Gastrocnemius medialis (tissue), 4 donors: ENCODE data around the gene ILRUN. TPM values are rescaled to one million over a fixed set of nuclear protein-coding genes. Genes with fewer than 3 reads are reported as not detected.
"Not testable (repeated sequence)": the region's sequence is repeated elsewhere in the genome, so short reads cannot be mapped to it uniquely, and the experiment has no call there.

Experiments
- ATAC-seq, 2 donors: fragments of 150-250 bp; one replicate each; pipeline ENCODE4 v1.9.1; 2016
- DNase-seq, 2 donors: peaks; one replicate each; pipeline ENCODE4 v3.0.0-alpha.2; 2019
- H3K27ac ChIP-seq, 4 donors: fragments of 200-600 bp; sonication (generic); 1 replicate in 1 of 4; 2 replicates in 3 of 4; pipeline ENCODE4 v1.5.1; 2016 to 2018; ENCODE audit warnings: mild to moderate bottlenecking in 2 of 4, moderate library complexity in 1 of 4
- H3K27me3 ChIP-seq, 3 donors: fragments of 200-600 bp; sonication (generic) in 2 of 3; 1 replicate in 1 of 3; 2 replicates in 2 of 3; pipeline versions ENCODE4 v1.5.1 to v1.6.0; 2016 to 2019; ENCODE audit warnings: mild to moderate bottlenecking in 1 of 3, moderate library complexity in 1 of 3
- H3K36me3 ChIP-seq, 2 donors: fragments of 200-600 bp; sonication (generic) in 1 of 2; one replicate each; pipeline ENCODE4 v1.5.1; 2017 to 2018
- H3K4me1 ChIP-seq, 2 donors: fragments of 200-600 bp; sonication (generic) in 1 of 2; one replicate each; pipeline ENCODE4 v1.5.1; 2016 to 2017; ENCODE audit warnings: mild to moderate bottlenecking in 2 of 2
- H3K4me3 ChIP-seq, 4 donors: fragments of 200-600 bp; sonication (generic) in 3 of 4; 1 replicate in 1 of 4; 2 replicates in 3 of 4; pipeline ENCODE4 v1.5.1; 2016 to 2019; ENCODE audit warnings: mild to moderate bottlenecking in 2 of 4
- H3K9me3 ChIP-seq, 3 donors: fragments of 200-600 bp; sonication (generic) in 2 of 3; 1 replicate in 1 of 3; 2 replicates in 2 of 3; pipeline ENCODE4 v1.5.1; 2016 to 2019
- POLR2A ChIP-seq, 2 donors: fragments of 450-650 bp; IDR thresholded peaks; one replicate each; pipeline ENCODE4 v1.6.1; 2017; ENCODE audit warnings: antibody characterized with exemption in 2 of 2, mild to moderate bottlenecking in 2 of 2, moderate library complexity in 2 of 2
- in situ Hi-C, 4 donors: fragments of 200-750 bp; cut with MboI; loops; one replicate each; pipeline versions ENCODE4 v1.15.0 to v1.8.0; 2017; ENCODE audit warnings: low sequenced_read_pairs in 4 of 4
- intact Hi-C: fragments of 100-400 bp; cut with DNase I; formaldehyde crosslinking; loops from one replicate; pipeline ENCODE4 v1.15.1; 2023; ENCODE audit warnings: low total_unique reads
- total RNA-seq, 4 donors: library from RNA; depleted of rRNA; stranded (reverse); fragments of >200 nt; gene quantifications; one replicate each; pipeline versions ENCODE4 v1.1.0 to v1.2.3, GENCODE V29; 2016
- TF ChIP-seq, protein P1 (sequence below), 5 experiments: fragments of 450-650 bp in 3 of 5; fragments of 200-600 bp in 2 of 5; sonication (generic) in 2 of 5; IDR thresholded peaks in 4 of 5; conservative IDR thresholded peaks in 1 of 5; 1 replicate in 4 of 5; 2 replicates in 1 of 5; pipeline ENCODE4 v1.5.1; 2016 to 2019; ENCODE audit warnings: antibody characterized with exemption in 5 of 5, mild to moderate bottlenecking in 3 of 5, moderate library complexity in 3 of 5

ILRUN gene
- total RNA-seq, 4 donors from 2014 or later: 136 to 252 (median 169) TPM

DNA sequence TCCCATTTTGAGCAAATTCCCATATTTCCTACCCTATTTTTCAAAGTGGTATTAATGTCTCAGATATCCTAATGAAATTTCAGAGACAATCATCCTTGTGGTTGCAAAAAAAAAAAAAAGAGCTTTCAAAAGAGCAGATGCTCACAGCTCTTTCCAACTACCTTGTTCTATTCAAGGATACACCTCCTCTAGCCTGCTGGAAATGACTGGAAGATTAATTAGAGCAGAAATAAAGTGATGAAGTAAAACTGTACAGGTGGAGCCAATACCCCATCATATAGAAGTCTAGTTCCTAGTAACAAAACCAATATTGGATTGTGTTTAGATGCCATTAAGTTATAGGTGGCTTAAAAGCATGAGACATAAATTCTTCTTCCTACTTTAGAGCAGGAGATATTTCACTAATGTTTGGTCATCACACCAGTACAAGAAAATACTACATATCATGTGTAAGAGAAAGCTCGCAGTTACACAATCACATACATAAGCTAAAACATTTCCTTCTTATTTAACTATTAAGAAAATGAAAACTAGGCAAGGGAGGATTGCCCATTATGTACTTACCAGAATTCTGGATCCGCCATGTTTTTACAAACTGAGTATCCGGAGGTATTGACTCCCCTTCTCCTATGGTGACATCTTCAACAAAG is 42.4 kb downstream of the ILRUN start:
- DNase-seq (no peak), ATAC-seq (no peak)
- Histone ChIP-seq H3K27ac (peak overlapping the region; percentile 92 to 97 (median 94)), H3K4me3 (no peak overlapping the region), H3K27me3 (no peaks in the 10 kb centered on the region), H3K36me3 (no peaks in the 10 kb centered on the region), H3K9me3 (no peaks in the 10 kb centered on the region), H3K4me1 (peaks cover 68 to 71% of the 10 kb centered on the region in 2 donors)
- in situ Hi-C loops: no loop called here
- no peak for TF ChIP-seq POLR2A (IDR thresholded peaks at IDR 0.05)
- TF ChIP-seq, protein P1, sequence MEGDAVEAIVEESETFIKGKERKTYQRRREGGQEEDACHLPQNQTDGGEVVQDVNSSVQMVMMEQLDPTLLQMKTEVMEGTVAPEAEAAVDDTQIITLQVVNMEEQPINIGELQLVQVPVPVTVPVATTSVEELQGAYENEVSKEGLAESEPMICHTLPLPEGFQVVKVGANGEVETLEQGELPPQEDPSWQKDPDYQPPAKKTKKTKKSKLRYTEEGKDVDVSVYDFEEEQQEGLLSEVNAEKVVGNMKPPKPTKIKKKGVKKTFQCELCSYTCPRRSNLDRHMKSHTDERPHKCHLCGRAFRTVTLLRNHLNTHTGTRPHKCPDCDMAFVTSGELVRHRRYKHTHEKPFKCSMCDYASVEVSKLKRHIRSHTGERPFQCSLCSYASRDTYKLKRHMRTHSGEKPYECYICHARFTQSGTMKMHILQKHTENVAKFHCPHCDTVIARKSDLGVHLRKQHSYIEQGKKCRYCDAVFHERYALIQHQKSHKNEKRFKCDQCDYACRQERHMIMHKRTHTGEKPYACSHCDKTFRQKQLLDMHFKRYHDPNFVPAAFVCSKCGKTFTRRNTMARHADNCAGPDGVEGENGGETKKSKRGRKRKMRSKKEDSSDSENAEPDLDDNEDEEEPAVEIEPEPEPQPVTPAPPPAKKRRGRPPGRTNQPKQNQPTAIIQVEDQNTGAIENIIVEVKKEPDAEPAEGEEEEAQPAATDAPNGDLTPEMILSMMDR (IDR thresholded peaks at IDR 0.05 in 4 of 5, conservative IDR thresholded peaks at IDR 0.05 in 1 of 5): no peak
- intact Hi-C loops: no loop called here

DNA sequence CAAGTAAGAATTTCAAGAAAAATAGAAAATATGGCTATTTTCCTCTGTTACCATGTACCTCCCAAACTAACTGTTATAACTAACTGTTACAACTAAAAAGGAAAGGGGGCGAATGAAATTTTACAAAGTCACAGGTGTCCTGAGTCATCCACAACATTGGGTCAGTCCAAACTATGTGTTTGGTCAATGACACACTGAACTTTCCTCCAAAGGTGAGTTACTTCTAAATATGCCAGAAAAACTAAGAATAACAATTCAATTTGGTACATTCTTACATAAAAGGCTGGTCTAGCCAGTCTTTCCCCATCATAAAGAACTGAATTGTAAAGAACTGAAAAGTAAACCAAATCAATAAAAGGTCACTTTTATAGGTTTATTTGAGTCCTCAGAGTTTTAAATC is 44.3 kb downstream of the ILRUN start:
- Histone ChIP-seq H3K36me3 (no peaks in the 10 kb centered on the region), H3K4me3 (no peak overlapping the region), H3K9me3 (no peaks in the 10 kb centered on the region), H3K27me3 (no peaks in the 10 kb centered on the region), H3K4me1 (peaks cover 64 to 71% of the 10 kb centered on the region in 2 donors), H3K27ac (peak overlapping the region; percentile 21 to 82 (median 62))
- no peak for TF ChIP-seq POLR2A (IDR thresholded peaks at IDR 0.05)
- TF ChIP-seq, protein P1 (IDR thresholded peaks at IDR 0.05 in 4 of 5, conservative IDR thresholded peaks at IDR 0.05 in 1 of 5): no peak
- ATAC-seq (no peak), DNase-seq (no peak)
- in situ Hi-C loops: no loop called here
- intact Hi-C loops: no loop called here

DNA sequence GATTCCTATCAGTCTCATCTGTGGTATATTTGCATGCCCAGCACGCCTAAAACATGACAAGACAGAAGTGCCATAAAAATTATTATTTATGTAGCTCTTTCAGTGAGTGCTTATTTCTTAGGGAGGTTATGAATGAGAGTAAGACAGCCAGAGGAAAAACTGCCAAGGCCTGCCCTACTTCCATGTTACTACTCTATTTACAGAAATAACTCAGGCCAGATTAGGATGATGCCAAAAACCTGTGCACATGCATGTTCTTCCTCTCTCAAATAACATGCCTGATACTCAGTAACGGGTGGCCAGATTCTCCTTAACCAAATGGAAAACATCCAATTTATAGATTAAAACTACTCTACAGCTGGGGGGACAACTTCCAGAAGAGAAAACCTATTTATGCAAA is 45.7 kb downstream of the ILRUN start:
- H3K9me3 ChIP-seq: no peaks in the 10 kb centered on the region
- peak overlapping the region; percentile 47 to 82 (median 62) for H3K27ac ChIP-seq
- TF ChIP-seq, protein P1 (IDR thresholded peaks at IDR 0.05 in 4 of 5, conservative IDR thresholded peaks at IDR 0.05 in 1 of 5): no peak
- no peak for TF ChIP-seq POLR2A (IDR thresholded peaks at IDR 0.05)
- H3K27me3 ChIP-seq: no peaks in the 10 kb centered on the region
- ATAC-seq: peak; percentile 82 to 92
- intact Hi-C loops: no loop called here
- peak; percentile 25 to 45 for DNase-seq
- H3K36me3 ChIP-seq: no peaks in the 10 kb centered on the region
- peaks cover 58 to 68% of the 10 kb centered on the region in 2 donors for H3K4me1 ChIP-seq
- in situ Hi-C loops: no loop called here
- H3K4me3 ChIP-seq: no peak overlapping the region

- H3K9me3 ChIP-seq, H3K36me3 ChIP-seq, H3K27me3 ChIP-seq, in situ Hi-C loops, DNase-seq, ATAC-seq, intact Hi-C loops, H3K4me3 ChIP-seq: not testable (repeated sequence)
- peak overlapping the region in 1 of 4 donors; percentile 47 for H3K27ac ChIP-seq
- peaks cover 58 to 65% of the 10 kb centered on the region in 2 donors for H3K4me1 ChIP-seq
These were observed 46.3 kb downstream of the ILRUN start for GRCh38 chr6:34650232-34650631.

- Histone ChIP-seq H3K27me3 (no peaks in the 10 kb centered on the region), H3K9me3 (no peaks in the 10 kb centered on the region), H3K36me3 (no peaks in the 10 kb centered on the region), H3K4me3 (no peak overlapping the region), H3K4me1 (peaks cover 55 to 60% of the 10 kb centered on the region in 2 donors), H3K27ac (no peak overlapping the region)
- ATAC-seq (no peak), DNase-seq (no peak)
- TF ChIP-seq, protein P1 (IDR thresholded peaks at IDR 0.05 in 4 of 5, conservative IDR thresholded peaks at IDR 0.05 in 1 of 5): no peak
- no peak for TF ChIP-seq POLR2A (IDR thresholded peaks at IDR 0.05)
- in situ Hi-C loops (no loop called here), intact Hi-C loops (no loop called here)
These were observed 47.8 kb downstream of the ILRUN start for GRCh38 chr6:34648806-34649205.

Other genes starting within 250 kb of the ILRUN start
- not detected for gene PACSIN1, start 230.7 kb downstream of the ILRUN start, total RNA-seq
- under 1 TPM in 2 of 4 donors, not detected in 2; 0.16 to 0.20 TPM for gene SPDEF, start 140.4 kb downstream of the ILRUN start, total RNA-seq
- gene SNRPC, start 60.7 kb upstream of the ILRUN start, total RNA-seq: 100 to 1,000 TPM in 2 of 4 donors, 10 to 100 TPM in 2; 82.6 to 139 (median 103) TPM
- 10 to 100 TPM; 19.9 to 36.0 (median 23.2) TPM for gene BLTP3A, start 95.3 kb upstream of the ILRUN start, total RNA-seq
- 10 to 100 TPM; 23.2 to 32.6 (median 24.0) TPM for gene TAF11, start 191.3 kb upstream of the ILRUN start, total RNA-seq
- gene ANKS1A, start 192.5 kb upstream of the ILRUN start, total RNA-seq: 1 to 10 TPM; 5.3 to 8.6 (median 7.0) TPM